Effector memory CD4-positive, alpha-beta T cell (primary cell): ENCODE measurements around the gene RSBN1.
"Not testable (repeated sequence)": the region's sequence is repeated elsewhere in the genome, so short reads cannot be mapped to it uniquely, and the experiment has no call there.

ENCODE experiments used
- DNase-seq, 3 donors: peaks; one replicate each; pipeline ENCODE4 v3.0.0-alpha.2; 2020
- H3K27ac ChIP-seq: 2 replicates; pipeline ENCODE4 v1.7.0; 2013; ENCODE audit warnings: mild to moderate bottlenecking, low read length, moderate library complexity; ENCODE audit not compliant: insufficient read depth, poor library complexity, severe bottlenecking
- H3K27me3 ChIP-seq: replicated peaks from 2 replicates; pipeline ENCODE4 v1.7.0; 2013; ENCODE audit warnings: mild to moderate bottlenecking, low read length; ENCODE audit not compliant: insufficient read depth, control insufficient read depth, poor library complexity, severe bottlenecking
- H3K36me3 ChIP-seq: 2 replicates; pipeline ENCODE4 v1.7.0; 2013; ENCODE audit warnings: mild to moderate bottlenecking, low read length, moderate library complexity; ENCODE audit not compliant: control insufficient read depth, insufficient read depth
- H3K4me1 ChIP-seq: 2 replicates; pipeline ENCODE4 v1.7.0; 2013; ENCODE audit warnings: low read length, mild to moderate bottlenecking; ENCODE audit not compliant: control insufficient read depth, insufficient read depth, poor library complexity, severe bottlenecking
- H3K4me3 ChIP-seq: 2 replicates; pipeline ENCODE4 v1.7.0; 2013; ENCODE audit warnings: low read length, low read depth, mild to moderate bottlenecking; ENCODE audit not compliant: insufficient read depth, poor library complexity, severe bottlenecking
- H3K9me3 ChIP-seq: 2 replicates; pipeline ENCODE4 v1.7.0; 2013; ENCODE audit warnings: mild to moderate bottlenecking, low read length, moderate library complexity; ENCODE audit not compliant: control insufficient read depth

RSBN1 gene

DNA sequence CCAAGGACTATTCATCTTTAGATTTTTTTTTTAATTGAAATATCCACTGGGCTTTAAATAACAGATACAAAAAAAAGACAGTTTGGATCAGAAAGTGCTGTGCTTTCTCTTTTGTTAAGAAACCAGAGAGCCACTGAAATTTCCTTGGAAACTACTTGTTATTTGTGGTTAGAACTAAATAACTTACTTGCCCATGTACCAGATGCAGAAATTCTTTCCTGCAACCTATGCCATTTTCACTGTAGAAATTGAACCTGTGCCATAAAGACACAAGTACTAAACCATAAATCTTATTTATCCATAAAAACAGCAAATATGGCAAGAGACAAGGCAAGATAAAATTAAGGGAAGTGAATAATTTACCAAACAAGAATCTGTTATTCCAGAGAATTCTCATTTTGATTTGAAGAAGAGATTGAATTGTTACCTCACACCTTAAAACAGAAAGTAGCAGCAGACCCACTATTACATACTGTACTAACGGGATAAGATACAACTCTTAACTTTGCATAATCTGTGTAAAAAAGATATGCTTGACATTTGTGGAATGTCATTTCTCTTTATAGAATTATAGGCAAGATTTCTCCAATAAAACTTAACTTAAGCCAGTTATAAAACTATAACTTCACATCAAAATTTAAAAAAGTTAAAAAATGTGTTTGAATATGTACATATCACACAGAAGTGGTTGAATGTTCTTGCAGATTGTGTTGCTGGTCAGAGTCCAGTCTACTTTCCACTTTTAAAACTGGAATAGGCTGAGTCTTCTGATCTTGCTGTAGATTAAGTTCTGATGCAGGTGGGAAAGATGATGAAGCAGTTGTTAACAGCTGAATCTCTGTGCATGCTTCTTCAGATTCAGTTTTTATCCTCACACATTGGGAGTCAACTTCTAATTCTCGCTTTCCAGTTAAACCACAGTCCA, 46.7 kb downstream of the RSBN1 start:
- Histone ChIP-seq H3K9me3 (no peaks in the 10 kb centered on the region), H3K36me3 (peaks cover 36% of the 10 kb centered on the region), H3K4me3 (no peak overlapping the region), H3K27me3 (no peaks in the 10 kb centered on the region), H3K4me1 (peaks cover 11% of the 10 kb centered on the region), H3K27ac (no peak overlapping the region)
- DNase-seq: no peak

- Histone ChIP-seq H3K27me3 (no peaks in the 10 kb centered on the region), H3K27ac (no peak overlapping the region), H3K4me1 (peaks cover 8% of the 10 kb centered on the region), H3K4me3 (no peak overlapping the region), H3K9me3 (no peaks in the 10 kb centered on the region), H3K36me3 (peaks cover 32% of the 10 kb centered on the region)
- DNase-seq: no peak
These were observed 48.6 kb downstream of the RSBN1 start for GRCh38 chr1:113763661-113764060.

DNA sequence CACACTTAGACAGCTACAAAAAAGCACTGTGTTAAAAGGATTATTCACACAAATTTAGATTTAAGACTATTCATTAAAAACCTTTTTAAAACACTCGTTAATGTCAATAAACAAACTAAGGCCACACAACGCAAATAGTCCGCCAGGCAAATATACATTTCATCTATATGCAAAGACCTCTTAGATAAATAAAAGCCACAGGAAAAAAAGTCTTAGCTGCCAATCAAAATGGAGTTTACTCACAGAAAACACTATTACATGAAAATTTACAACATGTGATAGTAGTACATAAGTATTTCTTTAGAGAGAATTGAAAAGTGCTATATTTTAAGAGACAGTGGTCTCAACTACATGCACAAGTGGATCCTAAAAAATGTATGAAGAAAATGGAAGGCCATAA, 50.3 kb downstream of the RSBN1 start:
- Histone ChIP-seq H3K27me3 (no peaks in the 10 kb centered on the region), H3K4me3 (no peak overlapping the region), H3K4me1 (peaks cover 8% of the 10 kb centered on the region), H3K9me3 (no peaks in the 10 kb centered on the region), H3K27ac (no peak overlapping the region), H3K36me3 (peaks cover 21% of the 10 kb centered on the region)
- DNase-seq: no peak

DNA sequence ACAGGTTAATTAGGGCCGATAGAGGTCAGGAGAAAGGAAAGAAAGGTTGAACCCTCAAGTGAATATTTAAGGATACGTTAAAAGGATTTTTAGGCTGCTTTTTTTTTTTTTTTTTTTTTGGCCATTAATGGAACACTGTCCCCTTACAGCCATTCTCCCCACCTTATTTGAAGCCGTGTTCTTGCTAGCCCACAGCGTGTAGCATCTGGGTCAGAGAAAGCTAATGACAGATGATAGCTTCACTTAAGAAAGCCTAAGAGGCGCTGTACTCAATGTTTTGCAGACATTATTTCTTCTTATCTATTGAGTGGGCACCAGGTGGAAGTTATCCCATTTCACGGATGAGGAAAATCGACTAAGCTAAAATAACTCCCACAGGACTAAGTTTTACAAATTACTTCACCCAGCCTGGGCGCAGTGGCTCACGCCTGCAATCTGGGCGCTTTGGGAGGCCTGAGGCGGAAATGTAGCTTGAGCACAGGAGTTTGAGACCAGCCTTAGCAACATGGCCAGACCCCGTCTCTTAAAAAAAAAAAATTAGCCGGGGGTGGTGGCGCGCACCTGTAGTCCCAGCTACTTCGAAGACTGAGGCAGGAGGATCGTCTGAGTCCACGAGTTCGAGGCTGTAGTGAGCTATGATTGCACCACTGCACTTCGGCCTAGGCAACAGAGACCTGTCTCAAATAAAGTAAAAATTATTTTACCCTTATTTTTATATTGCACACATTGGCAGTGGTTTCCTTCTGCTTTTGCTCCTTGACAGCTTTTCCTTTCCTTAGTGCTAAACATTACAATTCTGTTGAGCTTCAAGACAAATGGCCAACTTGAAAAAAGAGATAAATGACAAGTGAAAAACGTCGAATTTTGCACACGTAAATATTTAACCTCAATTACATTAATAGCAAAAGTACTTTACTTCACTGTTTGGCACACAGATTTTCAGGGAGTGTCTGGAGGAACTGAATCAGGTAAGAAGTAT, 51.9 kb downstream of the RSBN1 start:
- Histone ChIP-seq H3K4me1 (peaks cover 11% of the 10 kb centered on the region), H3K36me3 (peaks cover 6% of the 10 kb centered on the region), H3K4me3 (peak overlapping the region; percentile 92), H3K27ac (peak overlapping the region; percentile 81), H3K27me3 (no peaks in the 10 kb centered on the region), H3K9me3 (no peaks in the 10 kb centered on the region)
- DNase-seq: no peak

- Histone ChIP-seq H3K36me3 (peaks cover under 1% of the 10 kb centered on the region), H3K27ac (peak within 1 kb of the TSS; percentile 81), H3K27me3 (no peaks in the 10 kb centered on the region), H3K4me3 (peak within 1 kb of the TSS; percentile 92), H3K9me3 (no peaks in the 10 kb centered on the region), H3K4me1 (peaks cover 11% of the 10 kb centered on the region)
- DNase-seq: peak; percentile 37 to 45 (median 43)
These were observed 52.8 kb downstream of the RSBN1 start, which contains the start of gene PHTF1 for GRCh38 chr1:113759333-113760101. Gene PHTF1 (minus strand): TSS chr1:113759486. CDS start chr1:113758703, 783 bp downstream.

DNA sequence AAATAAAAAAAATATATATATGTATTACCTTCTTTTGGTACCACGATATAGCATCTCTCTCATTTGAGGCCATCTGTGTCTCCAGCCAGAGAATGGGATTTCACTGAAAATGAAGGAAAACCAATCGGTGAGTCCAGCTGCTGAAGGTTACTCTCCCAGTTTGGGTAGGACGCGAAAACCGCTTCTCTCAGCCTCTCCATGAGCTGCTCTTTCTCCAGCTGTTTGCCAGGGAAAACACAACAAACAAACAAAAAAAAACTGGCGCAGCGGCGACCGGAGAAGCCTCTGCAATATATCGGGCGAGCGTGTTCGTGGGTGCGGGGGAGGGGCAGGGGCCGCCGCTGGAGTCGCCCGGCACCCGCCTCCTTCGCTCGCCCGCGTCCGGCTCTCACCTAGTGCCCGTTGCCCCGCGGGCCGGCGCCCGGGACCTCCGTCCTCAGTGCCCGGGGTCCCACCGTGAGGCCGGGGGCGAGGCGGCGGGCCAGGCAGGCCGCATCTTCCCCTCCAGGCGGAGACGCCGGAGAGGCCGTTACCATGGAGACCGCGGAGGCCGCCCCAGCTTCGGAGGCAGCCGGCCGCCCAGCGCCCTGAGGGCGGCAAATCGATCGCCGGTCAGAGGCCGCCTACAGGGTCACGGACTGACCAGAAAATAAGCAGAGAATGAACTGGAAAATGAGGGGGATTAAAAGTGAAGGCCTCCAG, 53.5 kb downstream of the RSBN1 start:
- Histone ChIP-seq H3K4me1 (peaks cover 11% of the 10 kb centered on the region), H3K36me3 (no peaks in the 10 kb centered on the region), H3K9me3 (no peaks in the 10 kb centered on the region), H3K27me3 (no peaks in the 10 kb centered on the region), H3K27ac (peak overlapping the region; percentile 81), H3K4me3 (peak overlapping the region; percentile 92)
- peak; percentile 38 to 59 (median 39) for DNase-seq

DNA sequence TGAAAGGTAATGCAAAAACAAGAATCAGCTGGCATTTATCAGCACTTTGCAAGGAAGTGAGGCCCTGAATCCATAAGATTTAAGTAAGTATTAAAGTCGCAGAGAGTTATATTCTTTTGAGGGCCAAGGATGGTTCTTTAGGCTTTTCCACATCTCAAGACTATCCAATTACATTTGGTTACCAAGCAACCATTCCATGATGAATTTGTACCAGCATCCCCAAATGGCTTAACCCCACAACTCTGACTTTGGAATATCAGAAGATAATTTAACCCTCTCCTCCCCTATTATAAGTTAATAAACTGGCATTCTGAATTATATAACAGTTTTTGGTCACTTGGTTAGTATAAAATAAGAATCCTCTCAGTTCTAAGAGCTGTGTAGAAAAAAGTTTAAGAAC, 55.8 kb downstream of the RSBN1 start:
- DNase-seq: no peak
- no peak overlapping the region for H3K27ac ChIP-seq
- no peak overlapping the region for H3K4me3 ChIP-seq
- peaks cover 8% of the 10 kb centered on the region for H3K4me1 ChIP-seq
- no peaks in the 10 kb centered on the region for H3K36me3 ChIP-seq
- H3K27me3 ChIP-seq: no peaks in the 10 kb centered on the region
- H3K9me3 ChIP-seq: no peaks in the 10 kb centered on the region

- not testable (repeated sequence) for H3K27me3 ChIP-seq, H3K9me3 ChIP-seq, H3K27ac ChIP-seq, H3K4me1 ChIP-seq, DNase-seq, H3K4me3 ChIP-seq, H3K36me3 ChIP-seq
These were observed 58.9 kb downstream of the RSBN1 start for GRCh38 chr1:113753333-113753732.

GRCh38 chr1:113751516-113751915, 60.8 kb downstream of the RSBN1 start:
- Histone ChIP-seq H3K27ac (no peak overlapping the region), H3K9me3 (no peaks in the 10 kb centered on the region), H3K36me3 (no peaks in the 10 kb centered on the region), H3K4me3 (no peak overlapping the region), H3K27me3 (no peaks in the 10 kb centered on the region), H3K4me1 (peaks cover 4% of the 10 kb centered on the region)
- no peak for DNase-seq
